NCI-H748 treated with DMSO at 0.1 percent for 48 hours (cell line): ENCODE data around the gene ARRDC2.

Experiments used
- DNase-seq: peaks from one replicate; lab custom pipeline; 2025; lab: John Stamatoyannopoulos, UW

ARRDC2 gene

DNA sequence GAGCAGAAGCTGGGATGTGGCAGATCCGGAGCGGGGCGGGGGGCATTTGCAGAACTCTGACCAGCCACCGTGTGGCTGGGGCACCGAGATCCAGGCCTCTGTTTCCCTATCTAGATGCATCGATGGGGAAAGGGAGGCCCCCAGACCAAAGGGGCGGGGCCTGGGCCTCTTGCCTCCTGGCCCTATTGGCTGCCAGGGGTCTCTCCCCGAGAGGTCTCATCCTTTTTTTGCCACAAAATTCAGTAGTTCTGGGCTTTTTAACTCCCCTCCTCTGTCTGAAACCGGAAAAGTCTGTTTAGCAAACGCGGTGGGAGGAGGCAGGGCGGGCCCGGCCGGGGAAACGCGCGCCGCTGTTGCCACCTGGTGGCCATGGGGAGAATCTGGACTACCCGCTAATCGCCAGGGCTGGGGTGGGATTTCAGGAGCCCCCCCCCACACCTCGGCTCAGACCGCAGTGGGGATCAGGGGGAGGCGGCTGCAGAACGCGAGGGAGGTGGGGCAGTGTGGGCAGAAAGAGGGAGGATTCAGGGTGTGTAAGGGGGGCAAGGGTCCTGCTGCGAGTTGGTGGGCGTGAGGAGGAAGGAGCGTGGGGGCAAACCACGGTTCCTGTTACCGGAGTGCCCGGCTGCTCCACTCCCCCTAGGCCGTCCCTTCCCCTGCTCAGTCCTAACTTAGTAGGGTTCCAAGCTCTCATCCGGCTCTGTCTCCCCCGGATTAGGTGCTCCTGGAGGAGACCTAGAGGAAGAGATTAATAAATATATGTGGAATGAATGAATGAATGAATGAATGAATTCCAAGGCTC, 50.4 kb downstream of the ARRDC2 start:
- DNase-seq: peak; percentile 19

- no peak for DNase-seq
Measured at GRCh38 chr19:18059297-18059696, 51.3 kb downstream of the ARRDC2 start.

- DNase-seq: no peak
Measured at GRCh38 chr19:18059902-18060301, 51.9 kb downstream of the ARRDC2 start.

DNA sequence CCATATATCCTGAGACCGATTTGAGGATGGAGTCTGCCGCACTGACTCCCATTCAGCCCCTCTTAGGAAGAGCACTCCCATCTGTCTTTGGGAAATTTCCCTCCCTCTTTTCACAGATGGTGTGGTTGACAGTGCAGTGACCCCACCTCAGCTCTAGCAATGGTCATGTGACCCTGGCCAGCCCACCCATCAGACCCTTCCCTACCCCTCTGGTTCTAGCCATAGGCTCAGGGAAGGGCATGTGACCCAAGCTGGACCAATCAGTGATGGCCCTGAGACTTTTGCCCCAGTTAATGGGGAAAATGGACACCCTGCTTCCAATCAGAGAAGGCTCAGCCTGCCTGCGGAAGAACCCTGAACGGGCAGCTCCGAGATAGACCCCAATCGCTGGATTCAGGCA, 52.5 kb downstream of the ARRDC2 start:
- DNase-seq: no peak

GRCh38 chr19:18062028-18062427, 54.1 kb downstream of the ARRDC2 start:
- DNase-seq: peak; percentile 37

GRCh38 chr19:18063463-18063862, 55.5 kb downstream of the ARRDC2 start:
- no peak for DNase-seq
